Measurements from ENCODE around the gene YPEL4.

The YPEL4 gene

GRCh38 chr11:57651408-57651807, 1.7 kb upstream of the YPEL4 start:
- TF ChIP-seq, protein P1, sequence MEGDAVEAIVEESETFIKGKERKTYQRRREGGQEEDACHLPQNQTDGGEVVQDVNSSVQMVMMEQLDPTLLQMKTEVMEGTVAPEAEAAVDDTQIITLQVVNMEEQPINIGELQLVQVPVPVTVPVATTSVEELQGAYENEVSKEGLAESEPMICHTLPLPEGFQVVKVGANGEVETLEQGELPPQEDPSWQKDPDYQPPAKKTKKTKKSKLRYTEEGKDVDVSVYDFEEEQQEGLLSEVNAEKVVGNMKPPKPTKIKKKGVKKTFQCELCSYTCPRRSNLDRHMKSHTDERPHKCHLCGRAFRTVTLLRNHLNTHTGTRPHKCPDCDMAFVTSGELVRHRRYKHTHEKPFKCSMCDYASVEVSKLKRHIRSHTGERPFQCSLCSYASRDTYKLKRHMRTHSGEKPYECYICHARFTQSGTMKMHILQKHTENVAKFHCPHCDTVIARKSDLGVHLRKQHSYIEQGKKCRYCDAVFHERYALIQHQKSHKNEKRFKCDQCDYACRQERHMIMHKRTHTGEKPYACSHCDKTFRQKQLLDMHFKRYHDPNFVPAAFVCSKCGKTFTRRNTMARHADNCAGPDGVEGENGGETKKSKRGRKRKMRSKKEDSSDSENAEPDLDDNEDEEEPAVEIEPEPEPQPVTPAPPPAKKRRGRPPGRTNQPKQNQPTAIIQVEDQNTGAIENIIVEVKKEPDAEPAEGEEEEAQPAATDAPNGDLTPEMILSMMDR (IDR thresholded peaks at IDR 0.05; ENCODE audit: low read depth, low read length, missing control alignments), result no peak
- no peak overlapping the region for H3K4me3 ChIP-seq (replicated peaks; ENCODE audit: low read depth, low read length)
- no peak for DNase-seq (ENCODE audit: extremely low read depth, low read depth)

GRCh38 chr11:57650739-57651090, 1.0 kb upstream of the YPEL4 start:
- no peak for DNase-seq (ENCODE audit: extremely low read depth, low read depth)
- TF ChIP-seq, protein P1 (IDR thresholded peaks at IDR 0.05; ENCODE audit: low read depth, low read length, missing control alignments), result no peak
- H3K4me3 ChIP-seq (replicated peaks; ENCODE audit: low read depth, low read length), result no peak overlapping the region

DNA sequence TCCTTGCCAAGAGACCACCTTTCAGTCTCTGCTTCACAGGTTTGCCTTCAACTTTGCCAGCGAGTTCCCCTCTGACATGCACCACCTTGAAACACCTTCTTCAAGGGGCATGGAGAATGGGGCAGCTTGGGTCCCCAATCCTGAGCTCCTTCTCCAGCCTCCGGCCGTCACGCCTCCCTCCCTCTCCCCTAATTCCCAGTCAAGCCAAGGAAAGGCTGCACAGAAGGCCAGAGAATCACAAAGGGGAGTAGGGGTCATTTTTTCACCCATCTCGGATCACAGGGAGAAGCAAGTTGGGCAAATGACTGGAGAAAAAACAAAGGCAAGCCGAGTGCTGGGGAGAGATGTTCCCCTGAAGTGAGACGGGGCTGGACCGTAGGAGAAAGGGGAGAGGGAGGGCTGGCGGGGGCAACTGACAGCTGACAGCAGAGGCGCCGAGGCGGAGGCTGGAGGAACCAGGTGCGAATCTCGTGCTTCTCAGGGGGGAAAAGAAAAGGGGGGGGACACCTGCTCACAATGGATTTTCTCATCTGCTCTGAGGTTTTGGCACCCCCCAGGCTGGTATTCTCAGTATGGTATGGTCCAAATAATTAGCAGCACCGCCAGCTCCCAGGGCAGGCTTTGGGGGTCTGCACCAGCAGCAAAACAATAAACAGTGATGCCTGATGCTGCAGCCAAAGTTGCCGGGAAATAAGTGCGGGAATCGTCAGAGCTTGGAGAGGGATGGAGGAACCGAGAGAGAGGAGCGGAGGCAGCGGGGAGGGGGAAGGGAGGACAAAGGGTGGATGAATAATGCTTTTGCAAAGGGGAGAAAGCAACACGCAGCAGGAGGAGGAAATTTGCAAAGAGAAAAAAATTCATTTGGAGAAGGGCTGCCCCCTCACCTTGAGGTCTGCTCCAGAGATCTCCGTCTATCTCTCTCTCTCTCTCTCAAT, 644 bp downstream of the YPEL4 start:
- peak overlapping the region; percentile 32 for H3K4me3 ChIP-seq (replicated peaks; ENCODE audit: low read depth, low read length)
- TF ChIP-seq, protein P1 (IDR thresholded peaks at IDR 0.05; ENCODE audit: low read depth, low read length, missing control alignments), result no peak
- DNase-seq (ENCODE audit: extremely low read depth, low read depth), result no peak

DNA sequence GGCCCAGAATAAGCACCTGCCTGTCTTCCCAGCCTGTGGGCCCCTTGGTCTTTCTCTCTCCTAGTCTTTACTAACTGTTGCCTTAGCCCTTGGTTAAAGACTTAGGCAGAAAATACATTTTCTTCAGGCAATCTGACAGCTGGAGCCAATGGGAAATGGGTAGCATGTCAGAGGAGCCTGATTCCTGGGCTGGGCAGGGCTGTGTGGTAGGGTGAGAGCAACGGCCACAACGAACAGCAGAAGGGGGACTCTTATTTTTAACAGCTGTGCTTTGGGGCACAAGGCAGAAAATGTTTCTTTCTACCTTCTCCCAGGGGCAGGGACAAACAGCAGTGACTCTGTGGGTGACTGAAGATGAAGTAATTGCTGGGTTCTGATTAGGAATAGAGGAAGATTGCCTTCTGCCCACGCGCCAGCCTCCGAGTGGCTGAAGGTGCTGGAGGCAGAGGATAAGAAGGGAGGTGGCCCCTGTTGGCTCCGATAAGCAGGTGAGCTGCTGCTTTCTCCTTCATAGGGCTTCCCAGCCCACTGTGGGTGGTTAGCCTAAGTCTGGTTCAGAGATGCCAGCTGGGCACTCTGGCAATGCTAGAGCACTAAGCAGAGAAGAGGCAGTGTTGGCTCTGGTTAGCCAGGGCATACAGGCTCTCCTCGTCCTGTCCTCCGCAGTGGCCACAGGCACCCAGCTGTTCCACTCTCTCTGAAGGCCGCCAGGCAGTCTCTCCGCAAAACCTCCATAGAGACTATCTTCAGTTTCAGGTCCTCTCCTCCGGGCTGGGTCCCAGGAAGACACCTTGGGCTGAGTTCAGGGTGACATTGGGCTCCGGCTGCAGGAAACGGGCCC, 1.5 kb downstream of the YPEL4 start:
- DNase-seq (ENCODE audit: extremely low read depth, low read depth), result no peak
- H3K4me3 ChIP-seq (replicated peaks; ENCODE audit: low read depth, low read length), result peak overlapping the region; percentile 32; the same call in 1 of the 2 replicates
- TF ChIP-seq, protein P1 (IDR thresholded peaks at IDR 0.05; ENCODE audit: low read depth, low read length, missing control alignments), result no peak

- DNase-seq (ENCODE audit: extremely low read depth, low read depth), result no peak
- TF ChIP-seq, protein P1 (IDR thresholded peaks at IDR 0.05; ENCODE audit: low read depth, low read length, missing control alignments), result no peak
- no peak overlapping the region for H3K4me3 ChIP-seq (replicated peaks; ENCODE audit: low read depth, low read length)
Measured at GRCh38 chr11:57647372-57647771, 2.3 kb downstream of the YPEL4 start.

GRCh38 chr11:57646799-57647303, 2.9 kb downstream of the YPEL4 start:
- DNase-seq (ENCODE audit: extremely low read depth, low read depth), result no peak
- TF ChIP-seq, protein P1 (IDR thresholded peaks at IDR 0.05; ENCODE audit: low read depth, low read length, missing control alignments), result no peak
- H3K4me3 ChIP-seq (replicated peaks; ENCODE audit: low read depth, low read length), result no peak overlapping the region
